ENCODE measurements around the gene ERO1A.

Gene ERO1A

DNA sequence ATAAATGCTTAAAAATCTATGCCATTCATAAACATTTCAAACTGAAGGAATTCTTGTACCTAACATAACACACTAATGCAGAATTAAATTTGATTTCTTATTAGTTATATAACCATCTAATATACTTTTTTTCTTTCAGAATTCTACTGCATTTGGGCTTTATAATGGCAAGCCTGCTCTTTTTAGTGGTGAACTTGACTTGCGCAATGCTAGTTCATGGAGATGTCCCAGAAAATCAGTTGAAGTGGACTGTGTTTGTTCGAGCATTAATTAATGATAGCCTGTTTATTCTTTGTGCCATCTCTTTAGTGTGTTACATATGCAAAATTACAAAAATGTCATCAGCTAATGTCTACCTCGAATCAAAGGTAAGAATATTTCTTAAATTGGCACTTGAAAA, 95.4 kb downstream of the ERO1A start:
- no peak for DNase-seq

DNA sequence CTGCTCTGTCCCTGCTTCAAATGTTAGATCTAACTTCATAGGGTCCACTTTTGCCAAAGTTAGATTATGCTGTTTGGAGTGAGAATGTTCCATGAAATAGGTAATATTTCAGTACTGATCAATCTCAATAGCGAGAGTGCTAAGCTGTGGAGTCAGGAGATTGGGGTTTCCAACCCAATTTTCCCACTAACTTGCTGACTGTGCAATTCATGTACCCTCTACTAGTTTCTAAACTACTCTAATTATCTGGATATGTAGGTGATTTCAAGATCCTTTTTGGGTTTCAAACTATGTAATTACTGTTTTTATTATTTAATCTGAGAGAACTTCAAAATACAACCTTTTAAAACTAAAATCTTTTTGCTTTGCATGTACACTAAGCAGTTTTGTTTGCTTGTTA, 96.8 kb downstream of the ERO1A start:
- DNase-seq, result no peak

DNA sequence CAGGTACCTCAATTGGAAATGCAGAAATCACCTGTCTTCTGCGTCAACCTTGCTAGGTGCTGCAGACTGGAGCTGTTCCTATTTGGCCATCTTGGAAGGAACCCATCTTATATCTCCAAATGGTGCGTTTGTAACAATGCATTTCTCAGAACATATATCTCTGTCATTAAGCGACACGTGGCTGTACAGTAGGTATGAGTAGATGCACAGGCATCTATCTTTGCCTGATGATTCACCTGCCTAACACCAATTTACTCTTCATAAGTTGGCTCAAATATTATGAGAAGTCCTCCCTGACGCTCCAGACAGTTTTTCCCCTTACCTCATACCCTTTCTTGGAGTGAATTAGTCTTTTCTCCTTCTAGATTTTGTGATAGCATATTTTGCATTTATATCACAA, 98.5 kb downstream of the ERO1A start:
- no peak for DNase-seq

GRCh38 chr14:52596320-52596719, 99.0 kb downstream of the ERO1A start:
- no peak for DNase-seq

GRCh38 chr14:52590318-52590717, 105.0 kb downstream of the ERO1A start:
- no peak for DNase-seq
